OCI-LY7 (cell line): Measurements from ENCODE around the gene TBX6. TPM values are rescaled to one million over a fixed set of nuclear protein-coding genes. Genes with fewer than 3 reads are reported as not detected.
A peak's percentile ranks its signal among the peaks of the same experiment; 100 is the strongest.

ENCODE experiments used
- BruUV-seq: library from RNA; stranded (reverse); fragments of 400-500 nt; replicated peaks from 2 replicates; lab custom pipeline; 2021; lab: Mats Ljungman, UMichigan
- CTCF ChIA-PET: fragments of 300-600 bp; sonication (Branson Sonifier 250); formaldehyde crosslinking; loops from one replicate; lab custom pipeline; 2022; ENCODE audit warnings: antibody characterized with exemption; ENCODE audit not compliant: unreplicated experiment; lab: Charles Lee
- POLR2A ChIA-PET: fragments of 300-600 bp; sonication (Branson Sonifier 250); formaldehyde crosslinking; loops from one replicate; lab custom pipeline; 2022; ENCODE audit warnings: antibody characterized with exemption; lab: Charles Lee
- DNase-seq: peaks from one replicate; pipeline ENCODE4 v3.0.0-alpha.2; 2015; ENCODE audit warnings: low spot score
- H2AFZ ChIP-seq: fragments of 200-600 bp; sonication (generic), shearing (Covaris generic); 2 replicates; pipeline ENCODE4 v1.6.1; 2014; ENCODE audit warnings: mild to moderate bottlenecking, antibody characterized with exemption, low read length, moderate library complexity
- H3K27ac ChIP-seq: fragments of 200-600 bp; sonication (generic); 2 replicates; pipeline ENCODE4 v1.5.1; 2014; ENCODE audit warnings: mixed run types, low read depth, mild to moderate bottlenecking, moderate library complexity, low read length, inconsistent platforms; ENCODE audit not compliant: poor library complexity, severe bottlenecking
- H3K36me3 ChIP-seq: fragments of 200-600 bp; sonication (generic); 2 replicates; pipeline ENCODE4 v1.6.1; 2014; ENCODE audit warnings: mild to moderate bottlenecking, antibody characterized with exemption, low read length, moderate library complexity, mixed read lengths; ENCODE audit not compliant: insufficient read depth
- H3K4me1 ChIP-seq: fragments of 200-600 bp; sonication (generic); 2 replicates; pipeline ENCODE4 v1.5.1; 2014; ENCODE audit warnings: mild to moderate bottlenecking, low read length; ENCODE audit not compliant: insufficient read depth, poor library complexity, severe bottlenecking
- H3K4me2 ChIP-seq: fragments of 200-600 bp; sonication (generic); 2 replicates; pipeline ENCODE4 v1.6.1; 2014; ENCODE audit warnings: mild to moderate bottlenecking, low read length
- H3K4me3 ChIP-seq: fragments of 200-600 bp; sonication (generic); 2 replicates; pipeline ENCODE4 v1.5.1; 2014; ENCODE audit warnings: mild to moderate bottlenecking, low read depth, low read length; ENCODE audit not compliant: poor library complexity, severe bottlenecking
- H3K79me2 ChIP-seq: fragments of 200-600 bp; sonication (generic); 2 replicates; pipeline ENCODE4 v1.6.1; 2016; ENCODE audit warnings: low read depth, mild to moderate bottlenecking, low read length, moderate library complexity, mixed read lengths; ENCODE audit not compliant: insufficient read depth
- H3K9me2 ChIP-seq: fragments of 200-600 bp; sonication (generic); 2 replicates; pipeline ENCODE4 v1.6.1; 2016; ENCODE audit warnings: mild to moderate bottlenecking, low read length, mixed read lengths; ENCODE audit not compliant: insufficient read depth
- H3K9me3 ChIP-seq: fragments of 200-600 bp; sonication (generic); 2 replicates; pipeline ENCODE4 v1.6.1; 2014; ENCODE audit warnings: mild to moderate bottlenecking, mixed run types, low read length, mixed read lengths
- H4K20me1 ChIP-seq: fragments of 200-600 bp; sonication (generic); 2 replicates; pipeline ENCODE4 v1.6.1; 2014; ENCODE audit warnings: mild to moderate bottlenecking, antibody characterized with exemption, low read length, moderate library complexity, mixed read lengths; ENCODE audit not compliant: insufficient read depth
- CTCF ChIP-seq: fragments of 200-600 bp; sonication (generic); conservative IDR thresholded peaks from 2 replicates; pipeline ENCODE4 v1.5.1; 2014; ENCODE audit warnings: mild to moderate bottlenecking, antibody characterized with exemption, low read length, moderate library complexity, mixed read lengths
- EZH2phosphoT487 ChIP-seq: fragments of 200-600 bp; sonication (generic); IDR thresholded peaks from 2 replicates; pipeline ENCODE4 v1.6.1; 2018; ENCODE audit warnings: low read depth, borderline replicate concordance, mild to moderate bottlenecking, mixed run types, antibody characterized with exemption, low read length, moderate library complexity, mixed read lengths
- intact Hi-C: fragments of 100-400 bp; cut with micrococcal nuclease; formaldehyde crosslinking; loops from one replicate; pipeline ENCODE4 v1.10.0; 2022; ENCODE audit not compliant: unreplicated experiment
- total RNA-seq, 2 experiments: library from RNA; depleted of rRNA in 1 of 2; stranded (reverse); fragments of >200 nt in 1 of 2; shearing (Covaris generic) in 1 of 2; gene quantifications; 2 replicates each; pipeline ENCODE4 v1.2.3, GENCODE V29; 2014 to 2022

TBX6 gene
- total RNA-seq, 2 experiments from 2014 or later = 1.4 to 3.7 TPM

- Histone ChIP-seq H3K79me2 (no peaks in the 10 kb centered on the region), H2AFZ (peak overlapping the region; percentile 62; the same call in 1 of the 2 replicates), H3K9me3 (peaks cover 23% of the 10 kb centered on the region), H3K27ac (peak overlapping the region; percentile 52), H3K36me3 (peaks cover 6% of the 10 kb centered on the region; the same call in 1 of the 2 replicates), H3K4me1 (peaks cover 28% of the 10 kb centered on the region), H3K4me3 (peak overlapping the region; percentile 66), H3K9me2 (no peaks in the 10 kb centered on the region), H4K20me1 (no peaks in the 10 kb centered on the region), H3K4me2 (no peak overlapping the region)
- POLR2A ChIA-PET = no interaction called here
- TF ChIP-seq CTCF (no peak), EZH2phosphoT487 (no peak)
- BruUV-seq = no TSS peak
- CTCF ChIA-PET = no interaction called here
- intact Hi-C loops = loop anchor here (10.0 kb wide), 1 partner anchor 308 kb away; the partner anchor contains the start of gene ZNF771
- peak; percentile 31 for DNase-seq
Observed at GRCh38 chr16:30096862-30097563, 5.3 kb upstream of the TBX6 start.

GRCh38 chr16:30096105-30096861 is 4.6 kb upstream of the TBX6 start, which contains the start of gene YPEL3:
TSS of gene YPEL3 (minus strand) at chr16:30096213. CDS start at chr16:30095482, 731 bp downstream.
- Histone ChIP-seq H3K79me2 (no peaks in the 10 kb centered on the region), H4K20me1 (no peaks in the 10 kb centered on the region), H3K27ac (peak within 1 kb of the TSS; percentile 52), H3K4me3 (peak within 1 kb of the TSS; percentile 66), H3K4me2 (peak within 1 kb of the TSS; percentile 94), H3K4me1 (peaks cover 32% of the 10 kb centered on the region), H3K36me3 (peaks cover 6% of the 10 kb centered on the region; the same call in 1 of the 2 replicates), H3K9me2 (no peaks in the 10 kb centered on the region), H3K9me3 (peaks cover 23% of the 10 kb centered on the region), H2AFZ (peak within 1 kb of the TSS; percentile 62; the same call in 1 of the 2 replicates)
- intact Hi-C loops = loop anchor here (10.0 kb wide), 1 partner anchor 309 kb away; the partner anchor contains the start of gene ZNF771
- TSS peak; percentile 66 for BruUV-seq
- POLR2A ChIA-PET = no interaction called here
- CTCF ChIA-PET = no interaction called here
- peak; percentile 87 for DNase-seq
- TF ChIP-seq EZH2phosphoT487 = no peak
- no peak for TF ChIP-seq CTCF
